ENCODE measurements around the gene PIK3CD. TPM values are rescaled to one million over a fixed set of nuclear protein-coding genes. Genes with fewer than 3 reads are reported as not detected.

Gene PIK3CD
- total RNA-seq, 2 experiments from 2014 or later: 129 to 138 TPM

DNA sequence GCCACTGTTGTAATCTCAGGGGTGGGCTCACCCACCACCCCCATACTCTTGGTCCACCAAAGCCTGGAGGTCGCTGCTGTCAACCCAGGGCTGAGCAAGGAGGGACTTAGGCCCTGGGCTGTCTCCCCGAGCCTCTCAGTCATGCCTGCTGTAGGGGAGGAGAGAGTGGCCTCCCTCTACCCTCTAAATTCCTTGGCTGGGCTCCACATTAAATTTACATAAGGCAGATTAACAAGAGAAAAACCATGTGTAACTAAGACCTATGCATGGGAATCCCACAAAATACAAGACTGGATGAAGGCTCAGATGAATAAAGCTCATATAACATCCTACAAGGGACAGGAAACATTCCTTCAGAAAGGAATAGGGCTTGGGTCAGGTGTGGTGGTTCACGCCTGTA is 1.8 kb upstream of the PIK3CD start:
- H3K36me3 Mint-ChIP-seq: peaks cover 15% of the 10 kb centered on the region
- H3K9me3 Mint-ChIP-seq: no peaks in the 10 kb centered on the region
- CTCF ChIA-PET: interaction anchor here (9.0 kb wide), 1 partner anchor 21 kb away, joined by 113 read pairs; no protein-coding TSS in a partner anchor
- no peak for DNase-seq
- POLR2A ChIA-PET: interaction anchor here (1.3 to 5.9 kb wide), 2 partner anchors 21 kb away, joined by 3 to 114 read pairs; no protein-coding TSS in a partner anchor
- H3K27me3 Mint-ChIP-seq: no peaks in the 10 kb centered on the region
- H3K4me1 Mint-ChIP-seq (ENCODE audit: low read depth): peaks cover 27% of the 10 kb centered on the region
- H3K27ac Mint-ChIP-seq: no peak overlapping the region
- intact Hi-C loops (cut with micrococcal nuclease): no loop called here
- peak overlapping the region; percentile 1 for H3K4me3 Mint-ChIP-seq

DNA sequence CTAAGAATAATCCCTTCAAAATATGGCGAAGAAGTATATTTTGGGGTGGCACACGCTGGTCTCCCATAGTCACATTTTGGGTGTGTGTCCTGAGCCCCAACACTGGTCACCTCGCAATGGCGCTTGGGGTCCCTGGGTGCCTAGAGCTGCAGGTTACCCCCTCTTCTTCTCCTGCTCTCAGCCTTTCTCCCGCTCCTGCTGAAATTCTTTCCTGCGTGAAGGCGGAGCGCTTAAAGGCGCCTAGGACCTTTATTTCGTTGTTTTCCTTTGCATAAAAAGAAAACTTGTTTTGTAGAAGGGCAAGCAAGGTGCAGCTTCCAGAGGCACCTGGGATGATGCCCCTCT is 339 bp upstream of the PIK3CD start:
- Mint-ChIP-seq H3K9me3 (no peaks in the 10 kb centered on the region), H3K4me3 (peak overlapping the region; percentile 97), H3K27ac (peak overlapping the region; percentile 97), H3K27me3 (no peaks in the 10 kb centered on the region), H3K36me3 (peaks cover 18% of the 10 kb centered on the region), H3K4me1 (ENCODE audit: low read depth) (peaks cover 37% of the 10 kb centered on the region)
- intact Hi-C loops (cut with micrococcal nuclease): no loop called here
- no peak for DNase-seq
- ChIA-PET CTCF (interaction anchor here (1.7 to 9.0 kb wide), 4 partner anchors 22 to 70 kb away, joined by 4 to 113 read pairs (median 14); no protein-coding TSS in a partner anchor), POLR2A (interaction anchor here (1.1 to 7.1 kb wide), 3 partner anchors 15 to 51 kb away, joined by 3 to 114 read pairs (median 47); no protein-coding TSS in a partner anchor)

DNA sequence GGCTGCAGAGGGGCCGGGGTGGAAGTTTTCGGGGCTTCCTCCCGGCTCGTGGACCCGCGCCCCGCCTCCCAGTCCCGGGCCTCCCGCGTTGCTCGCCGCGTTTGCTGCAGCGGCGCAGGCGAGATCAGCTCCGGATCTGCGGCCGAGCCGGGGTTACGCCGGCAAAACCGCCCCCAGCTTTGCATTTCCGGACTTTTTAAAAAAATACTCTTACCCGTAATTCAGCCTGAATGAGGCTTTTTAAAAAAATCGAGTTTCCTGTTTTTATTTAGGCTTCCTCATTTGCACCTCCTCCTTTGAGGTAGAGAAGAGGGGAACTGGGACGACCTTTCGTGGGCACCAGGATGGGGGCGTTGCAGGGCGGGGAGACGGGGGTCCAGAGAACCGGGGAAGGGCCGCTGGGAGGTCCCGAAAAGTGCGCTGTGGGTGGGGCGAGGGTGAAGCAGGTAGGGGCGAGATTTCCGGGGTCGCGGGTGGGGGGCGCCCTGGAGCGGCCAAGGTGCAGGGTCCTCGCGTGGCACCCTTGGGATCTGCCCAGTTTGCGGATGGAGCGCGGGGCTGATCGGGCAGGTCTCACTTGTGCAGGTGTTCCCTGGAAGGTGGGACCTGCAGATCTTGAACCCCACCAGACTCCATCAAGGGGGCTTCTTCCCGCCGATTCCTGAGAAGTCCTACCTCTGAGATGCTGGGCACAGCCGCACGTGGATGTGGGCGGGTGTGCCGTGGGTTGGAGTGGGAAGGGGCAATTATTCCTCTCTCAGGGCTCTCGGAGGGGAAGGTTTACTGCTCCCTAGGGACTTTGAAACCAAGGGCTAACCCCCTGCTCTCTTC is 1.1 kb downstream of the PIK3CD start:
- intact Hi-C loops (cut with micrococcal nuclease): no loop called here
- peak; percentile 72 for DNase-seq
- H3K4me3 Mint-ChIP-seq: peak overlapping the region; percentile 92
- peak overlapping the region; percentile 100 for H3K27ac Mint-ChIP-seq
- no peaks in the 10 kb centered on the region for H3K27me3 Mint-ChIP-seq
- ChIA-PET POLR2A (interaction anchor here (0.6 to 7.1 kb wide), 9 partner anchors 9 to 135 kb away, joined by 3 to 114 read pairs (median 8); no protein-coding TSS in a partner anchor), CTCF (interaction anchor here (0.6 to 9.0 kb wide), 10 partner anchors 19 to 76 kb away, joined by 3 to 113 read pairs (median 4); no protein-coding TSS in a partner anchor)
- no peaks in the 10 kb centered on the region for H3K9me3 Mint-ChIP-seq
- peaks cover 21% of the 10 kb centered on the region for H3K36me3 Mint-ChIP-seq
- peaks cover 47% of the 10 kb centered on the region for H3K4me1 Mint-ChIP-seq (ENCODE audit: low read depth)

- Mint-ChIP-seq H3K4me1 (ENCODE audit: low read depth) (peaks cover 52% of the 10 kb centered on the region), H3K36me3 (peaks cover 22% of the 10 kb centered on the region), H3K27me3 (no peaks in the 10 kb centered on the region), H3K27ac (peak overlapping the region; percentile 100), H3K4me3 (peak overlapping the region; percentile 92), H3K9me3 (no peaks in the 10 kb centered on the region)
- POLR2A ChIA-PET: interaction anchor here (0.8 to 7.1 kb wide), 8 partner anchors 9 to 64 kb away, joined by 3 to 114 read pairs (median 12); no protein-coding TSS in a partner anchor
- intact Hi-C loops (cut with micrococcal nuclease): no loop called here
- CTCF ChIA-PET: interaction anchor here (0.6 to 9.0 kb wide), 9 partner anchors 8 to 132 kb away, joined by 3 to 113 read pairs (median 4); no protein-coding TSS in a partner anchor
- peak; percentile 22 for DNase-seq
Measured at GRCh38 chr1:9653210-9653490, 1.6 kb downstream of the PIK3CD start.

- peak overlapping the region; percentile 100 for H3K27ac Mint-ChIP-seq
Measured at GRCh38 chr1:9653491-9654050, 2.0 kb downstream of the PIK3CD start.

DNA sequence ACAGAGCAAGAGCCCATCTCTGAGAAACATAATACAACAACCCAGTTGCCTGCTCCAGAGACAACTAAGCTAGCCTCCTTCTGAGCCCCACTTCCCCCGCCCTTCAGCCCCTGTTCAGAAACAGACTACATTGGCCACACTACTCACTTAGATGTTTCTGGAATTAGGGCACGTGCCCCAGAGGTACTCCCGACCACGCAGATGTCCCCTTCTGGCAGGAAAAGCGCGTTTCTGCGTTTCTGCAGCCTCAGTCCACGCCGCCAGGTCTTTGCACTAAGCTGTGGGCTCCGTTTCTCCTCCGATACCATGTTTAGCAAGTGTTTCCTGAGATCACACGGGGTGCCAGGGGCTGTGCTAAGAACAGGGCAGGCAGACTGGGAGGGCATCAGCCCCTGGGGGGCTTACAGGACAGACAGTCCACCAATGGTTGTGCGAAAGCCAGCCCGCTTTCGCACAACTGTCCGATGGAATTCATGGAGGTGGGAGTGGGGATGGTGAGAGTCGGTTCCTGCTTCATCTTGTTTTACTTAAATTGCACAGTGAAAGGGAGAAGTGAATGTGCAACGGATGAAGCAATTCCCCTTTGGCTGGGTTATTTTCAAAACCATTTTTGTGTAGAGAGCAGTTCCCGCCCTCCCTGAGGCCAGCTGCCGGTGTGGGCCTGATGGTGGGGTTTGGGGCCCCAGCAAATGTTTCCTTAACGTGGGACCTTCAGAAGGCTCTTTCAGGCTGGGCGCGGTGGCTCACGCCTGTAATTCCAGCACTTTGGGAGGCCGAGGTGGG is 2.7 kb downstream of the PIK3CD start:
- H3K4me3 Mint-ChIP-seq: peak overlapping the region; percentile 92
- POLR2A ChIA-PET: interaction anchor here (0.7 to 7.1 kb wide), 9 partner anchors 11 to 146 kb away, joined by 3 to 114 read pairs (median 11); no protein-coding TSS in a partner anchor
- no peaks in the 10 kb centered on the region for H3K9me3 Mint-ChIP-seq
- H3K36me3 Mint-ChIP-seq: peaks cover 22% of the 10 kb centered on the region
- H3K27me3 Mint-ChIP-seq: no peaks in the 10 kb centered on the region
- CTCF ChIA-PET: interaction anchor here (0.7 to 9.0 kb wide), 7 partner anchors 9 to 131 kb away, joined by 3 to 113 read pairs (median 7); no protein-coding TSS in a partner anchor
- peaks cover 62% of the 10 kb centered on the region for H3K4me1 Mint-ChIP-seq (ENCODE audit: low read depth)
- H3K27ac Mint-ChIP-seq: peak overlapping the region; percentile 100
- DNase-seq: peak; percentile 70
- intact Hi-C loops (cut with micrococcal nuclease): loop anchor here (1.0 to 2.0 kb wide), 3 partner anchors 33 to 74 kb away; no protein-coding TSS in a partner anchor

More at GRCh38 chr1:9653491-9654050, 2.0 kb downstream of the PIK3CD start:
- intact Hi-C loops (cut with micrococcal nuclease): loop anchor here (1.0 to 2.0 kb wide), 3 partner anchors 33 to 75 kb away; no protein-coding TSS in a partner anchor
- peaks cover 22% of the 10 kb centered on the region for H3K36me3 Mint-ChIP-seq
- H3K9me3 Mint-ChIP-seq: no peaks in the 10 kb centered on the region
- ChIA-PET CTCF (interaction anchor here (0.6 to 9.0 kb wide), 9 partner anchors 9 to 132 kb away, joined by 3 to 113 read pairs (median 4); no protein-coding TSS in a partner anchor), POLR2A (interaction anchor here (0.8 to 7.1 kb wide), 9 partner anchors 10 to 113 kb away, joined by 3 to 114 read pairs (median 11); no protein-coding TSS in a partner anchor)
- H3K27me3 Mint-ChIP-seq: no peaks in the 10 kb centered on the region
- H3K4me3 Mint-ChIP-seq: peak overlapping the region; percentile 92
- peaks cover 57% of the 10 kb centered on the region for H3K4me1 Mint-ChIP-seq (ENCODE audit: low read depth)
- DNase-seq: peak; percentile 77

DNA sequence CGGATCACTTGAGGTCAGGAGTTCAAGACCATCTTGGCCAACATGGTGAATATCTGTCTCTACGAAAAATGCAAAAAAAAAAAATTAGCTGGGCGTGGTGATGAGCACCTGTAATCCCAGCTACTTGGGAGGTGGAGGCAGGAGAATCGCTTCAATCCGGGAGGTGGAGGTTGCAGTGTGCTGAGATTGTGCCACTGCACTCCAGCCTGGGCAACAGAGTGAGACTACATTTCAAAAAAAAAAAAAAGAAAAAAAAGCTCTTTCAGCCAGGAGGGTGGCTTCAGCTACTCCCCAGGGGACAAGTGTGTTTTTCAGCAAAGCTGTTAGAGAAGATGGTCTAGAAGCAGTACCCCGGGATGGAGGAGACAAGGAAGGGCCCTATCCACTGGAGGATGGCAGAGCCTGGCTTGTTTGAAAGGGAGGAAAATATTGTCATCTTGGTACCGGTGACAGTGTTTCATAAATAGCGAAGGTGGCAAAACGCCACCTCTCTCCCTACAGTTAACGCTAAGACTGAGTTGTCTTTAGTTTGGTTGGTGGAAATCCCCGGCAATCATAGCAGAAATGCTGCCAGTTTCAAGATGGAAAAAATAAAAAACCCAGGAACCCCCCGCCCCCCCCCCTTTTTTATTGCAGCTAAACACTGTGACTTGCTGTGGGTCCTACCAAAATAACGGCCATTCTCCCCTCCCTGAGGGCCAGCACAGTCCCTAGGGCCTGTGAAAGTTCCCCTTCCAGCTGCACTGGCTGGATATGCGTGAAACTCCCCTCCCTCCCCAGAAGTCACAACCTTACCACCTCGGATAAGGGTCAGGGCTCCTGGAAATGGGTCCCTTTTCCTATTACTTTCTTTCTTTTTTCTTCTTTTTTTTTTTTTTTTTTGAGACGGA is 3.5 kb downstream of the PIK3CD start:
- Mint-ChIP-seq H3K27me3 (no peaks in the 10 kb centered on the region), H3K4me3 (peak overlapping the region; percentile 92), H3K9me3 (no peaks in the 10 kb centered on the region), H3K36me3 (peaks cover 25% of the 10 kb centered on the region), H3K27ac (peak overlapping the region; percentile 100), H3K4me1 (ENCODE audit: low read depth) (peaks cover 69% of the 10 kb centered on the region)
- ChIA-PET CTCF (interaction anchor here (1.2 to 9.0 kb wide), 6 partner anchors 10 to 65 kb away, joined by 3 to 113 read pairs (median 11); no protein-coding TSS in a partner anchor), POLR2A (interaction anchor here (0.7 to 7.1 kb wide), 9 partner anchors 11 to 1178 kb away, joined by 3 to 114 read pairs (median 11); no protein-coding TSS in a partner anchor)
- intact Hi-C loops (cut with micrococcal nuclease): loop anchor here (1.0 to 2.0 kb wide), 5 partner anchors 15 to 73 kb away; no protein-coding TSS in a partner anchor
- DNase-seq: peak; percentile 82

- Mint-ChIP-seq H3K27me3 (no peaks in the 10 kb centered on the region), H3K36me3 (peaks cover 33% of the 10 kb centered on the region), H3K4me3 (peak overlapping the region; percentile 92), H3K27ac (peak overlapping the region; percentile 100), H3K4me1 (ENCODE audit: low read depth) (peaks cover 73% of the 10 kb centered on the region), H3K9me3 (no peaks in the 10 kb centered on the region)
- DNase-seq: peak; percentile 39
- intact Hi-C loops (cut with micrococcal nuclease): loop anchor here (1.0 to 2.0 kb wide), 3 partner anchors 14 to 31 kb away; no protein-coding TSS in a partner anchor
- CTCF ChIA-PET: interaction anchor here (1.2 to 9.0 kb wide), 4 partner anchors 9 to 64 kb away, joined by 3 to 113 read pairs (median 11); no protein-coding TSS in a partner anchor
- POLR2A ChIA-PET: interaction anchor here (0.7 to 7.1 kb wide), 7 partner anchors 11 to 1178 kb away, joined by 3 to 114 read pairs (median 11); no protein-coding TSS in a partner anchor
Measured at GRCh38 chr1:9655836-9656235, 4.3 kb downstream of the PIK3CD start.

- ChIA-PET CTCF (interaction anchor here (1.3 to 9.0 kb wide), 2 partner anchors 9 to 29 kb away, joined by 3 to 113 read pairs; no protein-coding TSS in a partner anchor), POLR2A (interaction anchor here (0.6 to 1.4 kb wide), 4 partner anchors 9 to 72 kb away, joined by 3 to 5 read pairs (median 3); no protein-coding TSS in a partner anchor)
- intact Hi-C loops (cut with micrococcal nuclease): no loop called here
- Mint-ChIP-seq H3K4me1 (ENCODE audit: low read depth) (peaks cover 72% of the 10 kb centered on the region), H3K27ac (peak overlapping the region; percentile 100), H3K27me3 (no peaks in the 10 kb centered on the region), H3K4me3 (peak overlapping the region; percentile 23), H3K9me3 (no peaks in the 10 kb centered on the region), H3K36me3 (peaks cover 34% of the 10 kb centered on the region)
- DNase-seq: peak; percentile 38
Measured at GRCh38 chr1:9657521-9658032, 6.0 kb downstream of the PIK3CD start.

GRCh38 chr1:9658199-9658598 is 6.7 kb downstream of the PIK3CD start:
- Mint-ChIP-seq H3K27me3 (no peaks in the 10 kb centered on the region), H3K4me3 (peak overlapping the region; percentile 48), H3K9me3 (no peaks in the 10 kb centered on the region), H3K27ac (peak overlapping the region; percentile 100), H3K36me3 (peaks cover 37% of the 10 kb centered on the region), H3K4me1 (ENCODE audit: low read depth) (peaks cover 76% of the 10 kb centered on the region)
- intact Hi-C loops (cut with micrococcal nuclease): no loop called here
- CTCF ChIA-PET: interaction anchor here (0.6 to 9.0 kb wide), 5 partner anchors 9 to 59 kb away, joined by 3 to 113 read pairs (median 3); no protein-coding TSS in a partner anchor
- POLR2A ChIA-PET: interaction anchor here (0.6 to 1.4 kb wide), 5 partner anchors 9 to 71 kb away, joined by 3 to 5 read pairs (median 3); no protein-coding TSS in a partner anchor
- peak; percentile 66 for DNase-seq

Measured in activated CD4-positive, alpha-beta memory T cell treated with anti-CD3 and anti-CD28 coated beads for 36 hours (primary cell).